Mesenchymal stem cell (in vitro differentiated cells and primary cell): Measurements from ENCODE around the gene L2HGDH.

ENCODE experiments used
- DNase-seq: peaks from one replicate; pipeline ENCODE4 v3.0.0-alpha.2; 2013
- H2AFZ ChIP-seq: one replicate; pipeline ENCODE4 v1.6.1; 2013; ENCODE audit warnings: low read depth, mild to moderate bottlenecking, control low read depth, inconsistent platforms, low read length, moderate library complexity
- H2AK5ac ChIP-seq: 2 replicates; pipeline ENCODE4 v1.6.1; 2013; ENCODE audit warnings: low read length, moderate library complexity, mild to moderate bottlenecking, inconsistent platforms; ENCODE audit not compliant: severe bottlenecking
- H2BK120ac ChIP-seq: one replicate; pipeline ENCODE4 v1.6.1; 2013; ENCODE audit warnings: low read depth, mild to moderate bottlenecking, inconsistent platforms, low read length, moderate library complexity
- H2BK12ac ChIP-seq, 2 experiments: one replicate each; pipeline ENCODE4 v1.6.1; 2013; ENCODE audit warnings: inconsistent platforms in 2 of 2, low read length in 2 of 2, mild to moderate bottlenecking in 2 of 2, moderate library complexity in 2 of 2, control low read depth in 1 of 2
- H2BK15ac ChIP-seq: one replicate; pipeline ENCODE4 v1.6.1; 2013; ENCODE audit warnings: mild to moderate bottlenecking, low read depth, inconsistent platforms; ENCODE audit not compliant: poor library complexity, severe bottlenecking
- H2BK5ac ChIP-seq: 2 replicates; pipeline ENCODE4 v1.6.1; 2013; ENCODE audit warnings: low read depth, mild to moderate bottlenecking, low read length, control low read depth, inconsistent platforms; ENCODE audit not compliant: poor library complexity, severe bottlenecking
- H3K14ac ChIP-seq, 2 experiments: one replicate each; pipeline ENCODE4 v1.6.1; 2013; ENCODE audit warnings: inconsistent platforms in 2 of 2, low read length in 2 of 2, control low read depth in 1 of 2, mild to moderate bottlenecking in 1 of 2, moderate library complexity in 1 of 2
- H3K18ac ChIP-seq, 2 experiments: one replicate each; pipeline ENCODE4 v1.6.1; 2013; ENCODE audit warnings: inconsistent platforms in 2 of 2, low read length in 2 of 2, control low read depth in 1 of 2, low read depth in 1 of 2, mild to moderate bottlenecking in 1 of 2
- H3K23ac ChIP-seq, 2 experiments: one replicate each; pipeline ENCODE4 v1.6.1; 2013; ENCODE audit warnings: inconsistent platforms in 2 of 2, low read length in 2 of 2, mild to moderate bottlenecking in 2 of 2, moderate library complexity in 2 of 2, control low read depth in 1 of 2
- H3K27ac ChIP-seq: 2 replicates; pipeline ENCODE4 v1.5.1; 2013; ENCODE audit warnings: mild to moderate bottlenecking, moderate library complexity, low read length, control low read depth, inconsistent platforms; ENCODE audit not compliant: poor library complexity, severe bottlenecking
- H3K27me3 ChIP-seq, 2 experiments: 2 replicates each; pipeline versions ENCODE4 v1.6.1 to v1.7.0; 2013; ENCODE audit warnings: low read length in 2 of 2, mild to moderate bottlenecking in 2 of 2, moderate library complexity in 2 of 2, control low read depth in 1 of 2, inconsistent platforms in 1 of 2; ENCODE audit not compliant: control insufficient read depth in 1 of 2, insufficient read depth in 1 of 2
- H3K36me3 ChIP-seq, 2 experiments: 2 replicates each; pipeline versions ENCODE4 v1.6.1 to v1.7.0; 2013; ENCODE audit warnings: low read length in 2 of 2, control low read depth in 1 of 2, inconsistent platforms in 1 of 2, low read depth in 1 of 2, mild to moderate bottlenecking in 1 of 2; ENCODE audit not compliant: insufficient read depth in 2 of 2, control insufficient read depth in 1 of 2
- H3K4ac ChIP-seq, 2 experiments: one replicate each; pipeline ENCODE4 v1.6.1; 2013; ENCODE audit warnings: inconsistent platforms in 2 of 2, low read length in 2 of 2, mild to moderate bottlenecking in 2 of 2, moderate library complexity in 2 of 2, control low read depth in 1 of 2, low read depth in 1 of 2
- H3K4me1 ChIP-seq: 2 replicates; pipeline ENCODE4 v1.6.1; 2013; ENCODE audit warnings: low read depth, low read length, control low read depth; ENCODE audit not compliant: control insufficient read depth, insufficient read depth
- H3K4me2 ChIP-seq: 2 replicates; pipeline ENCODE4 v1.6.1; 2013; ENCODE audit warnings: low read length, mild to moderate bottlenecking, inconsistent platforms; ENCODE audit not compliant: poor library complexity, severe bottlenecking
- H3K4me3 ChIP-seq, 2 experiments: 2 replicates each; pipeline versions ENCODE4 v1.5.1 to v1.7.0; 2013; ENCODE audit warnings: low read length in 2 of 2, mild to moderate bottlenecking in 2 of 2, control low read depth in 1 of 2, low read depth in 1 of 2; ENCODE audit not compliant: insufficient read depth in 1 of 2
- H3K79me1 ChIP-seq: replicated peaks from 2 replicates; pipeline ENCODE4 v1.6.1; 2013; ENCODE audit warnings: mild to moderate bottlenecking, control low read depth, low read length, inconsistent platforms; ENCODE audit not compliant: poor library complexity, severe bottlenecking
- H3K9ac ChIP-seq: 2 replicates; pipeline ENCODE4 v1.7.0; 2013; ENCODE audit warnings: mild to moderate bottlenecking, low read length, moderate library complexity
- H3K9me3 ChIP-seq: 2 replicates; pipeline ENCODE4 v1.7.0; 2013; ENCODE audit warnings: mild to moderate bottlenecking, low read length; ENCODE audit not compliant: control insufficient read depth
- H4K8ac ChIP-seq: one replicate; pipeline ENCODE4 v1.6.1; 2013; ENCODE audit warnings: inconsistent platforms, mild to moderate bottlenecking, low read length, moderate library complexity
- H4K91ac ChIP-seq: one replicate; pipeline ENCODE4 v1.6.1; 2013; ENCODE audit warnings: mild to moderate bottlenecking, low read length, inconsistent platforms
- WGBS: methylation state at CpG from one replicate; pipeline ENCODE4 v1.1.7; 2013; ENCODE audit warnings: mixed read lengths; 5-methylcytosine and 5-hydroxymethylcytosine counted together

Gene L2HGDH

DNA sequence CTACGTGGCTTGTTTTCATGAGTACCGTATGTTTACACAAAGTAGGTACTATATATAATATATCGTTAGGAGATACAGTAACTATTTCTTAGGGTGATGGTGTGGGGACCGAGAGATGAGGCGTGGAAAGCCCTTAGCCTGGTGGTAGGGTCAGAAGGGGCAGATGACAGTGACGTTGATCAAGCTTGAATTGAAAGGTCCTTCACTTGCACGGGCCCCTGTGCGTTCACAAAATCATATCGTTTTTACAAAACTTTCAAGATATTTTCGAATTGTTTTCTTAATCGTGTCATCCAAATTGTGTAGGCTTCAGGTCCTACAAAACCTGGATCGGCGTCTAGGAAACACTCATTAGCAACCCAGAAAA is 79.8 kb downstream of the L2HGDH start:
- H3K4me3 ChIP-seq = peak overlapping the region; percentile 83 to 84
- WGBS = 56% methylated on average over 10 of the region's 13 CpGs
- H3K79me1 ChIP-seq = no peaks in the 10 kb centered on the region
- H2AFZ ChIP-seq = peak overlapping the region; percentile 29
- H2AK5ac ChIP-seq = no peak overlapping the region
- no peaks in the 10 kb centered on the region for H3K27me3 ChIP-seq
- no peak overlapping the region for H2BK12ac ChIP-seq
- H3K9me3 ChIP-seq = no peaks in the 10 kb centered on the region
- H3K23ac ChIP-seq = no peak overlapping the region
- peak overlapping the region; percentile 85 for H4K91ac ChIP-seq
- H2BK15ac ChIP-seq = peak overlapping the region; percentile 77
- H4K8ac ChIP-seq = peak overlapping the region; percentile 97
- peak overlapping the region; percentile 95 for H3K9ac ChIP-seq
- no peak for DNase-seq
- peak overlapping the region; percentile 92 for H3K27ac ChIP-seq
- peaks cover 0 to 4% of the 10 kb centered on the region in 2 experiments for H3K36me3 ChIP-seq
- peak overlapping the region; percentile 73 for H3K4me2 ChIP-seq
- H3K4ac ChIP-seq = peak overlapping the region in 1 of 2 experiments; percentile 60
- H3K18ac ChIP-seq = peak overlapping the region; percentile 81 to 87
- H3K14ac ChIP-seq = peak overlapping the region in 1 of 2 experiments; percentile 35
- H2BK120ac ChIP-seq = no peak overlapping the region
- H3K4me1 ChIP-seq = peaks cover 3% of the 10 kb centered on the region
- H2BK5ac ChIP-seq = peak overlapping the region; percentile 96

DNA sequence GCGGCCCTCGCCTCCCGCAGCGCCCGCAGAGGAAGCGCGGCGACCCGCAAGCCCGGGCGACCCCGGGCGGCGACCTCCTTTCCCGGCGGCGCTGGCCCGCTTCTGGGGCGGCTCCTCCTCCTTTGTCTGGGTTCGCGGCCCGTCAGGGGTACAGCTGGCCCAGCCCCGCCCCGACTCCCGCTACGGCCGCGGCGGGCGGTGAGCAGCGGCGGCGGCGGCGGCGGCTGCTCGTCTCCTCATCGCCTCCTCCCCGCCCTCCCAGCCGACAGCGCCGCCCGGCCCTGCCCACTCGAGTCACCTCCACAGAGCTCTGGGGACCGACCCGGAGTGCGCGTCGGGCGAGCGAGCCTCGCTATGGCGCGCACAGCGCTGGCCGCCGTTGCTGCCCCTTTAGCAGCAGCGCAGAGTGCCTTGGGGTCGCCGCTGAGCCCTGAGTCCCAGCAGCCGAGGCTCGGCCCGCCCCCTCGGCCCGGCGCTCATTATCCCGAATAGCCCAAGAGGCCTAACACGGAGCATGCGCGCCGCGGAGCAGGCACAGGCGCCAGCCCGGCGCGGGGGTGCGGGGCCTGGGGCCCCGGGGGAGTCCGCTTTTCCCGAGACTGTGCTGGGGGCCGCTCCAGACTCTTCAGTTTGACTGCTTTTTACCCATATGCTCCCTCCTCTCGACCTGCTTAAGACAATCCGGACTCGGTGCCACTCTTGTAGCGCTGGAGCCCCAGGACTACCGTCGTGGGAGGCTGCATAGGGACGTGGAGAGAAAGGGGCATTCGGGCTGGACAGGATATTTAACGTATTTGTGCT is 80.4 kb downstream of the L2HGDH start, which contains the start of gene SOS2:
Gene SOS2 (minus strand): TSS at position 104 of the 801 bp plus-strand sequence. CDS start 295 bp downstream, outside the sequence.
- peak within 1 kb of the TSS in 1 of 2 experiments; percentile 83 for H2BK12ac ChIP-seq
- no peak within 1 kb of the TSS for H2AK5ac ChIP-seq
- DNase-seq = peak; percentile 90
- peak within 1 kb of the TSS in 1 of 2 experiments; percentile 14 for H3K23ac ChIP-seq
- H2BK120ac ChIP-seq = peak within 1 kb of the TSS; percentile 96
- peak within 1 kb of the TSS; percentile 83 to 84 for H3K4me3 ChIP-seq
- peaks cover 3% of the 10 kb centered on the region for H3K4me1 ChIP-seq
- H2BK5ac ChIP-seq = peak within 1 kb of the TSS; percentile 96
- peaks cover 0 to 4% of the 10 kb centered on the region in 2 experiments for H3K36me3 ChIP-seq
- H4K8ac ChIP-seq = peak within 1 kb of the TSS; percentile 97
- H3K4me2 ChIP-seq = peak within 1 kb of the TSS; percentile 82
- H2AFZ ChIP-seq = peak within 1 kb of the TSS; percentile 95
- H2BK15ac ChIP-seq = peak within 1 kb of the TSS; percentile 89
- peak within 1 kb of the TSS; percentile 92 for H3K27ac ChIP-seq
- H3K9ac ChIP-seq = peak within 1 kb of the TSS; percentile 95
- no peaks in the 10 kb centered on the region for H3K79me1 ChIP-seq
- 1% methylated on average over 70 of the region's 90 CpGs for WGBS
- H4K91ac ChIP-seq = peak within 1 kb of the TSS; percentile 94
- peak within 1 kb of the TSS in 1 of 2 experiments; percentile 59 for H3K14ac ChIP-seq
- H3K27me3 ChIP-seq = no peaks in the 10 kb centered on the region
- H3K9me3 ChIP-seq = no peaks in the 10 kb centered on the region
- H3K4ac ChIP-seq = peak within 1 kb of the TSS; percentile 96 to 97
- peak within 1 kb of the TSS; percentile 87 to 99 for H3K18ac ChIP-seq

DNA sequence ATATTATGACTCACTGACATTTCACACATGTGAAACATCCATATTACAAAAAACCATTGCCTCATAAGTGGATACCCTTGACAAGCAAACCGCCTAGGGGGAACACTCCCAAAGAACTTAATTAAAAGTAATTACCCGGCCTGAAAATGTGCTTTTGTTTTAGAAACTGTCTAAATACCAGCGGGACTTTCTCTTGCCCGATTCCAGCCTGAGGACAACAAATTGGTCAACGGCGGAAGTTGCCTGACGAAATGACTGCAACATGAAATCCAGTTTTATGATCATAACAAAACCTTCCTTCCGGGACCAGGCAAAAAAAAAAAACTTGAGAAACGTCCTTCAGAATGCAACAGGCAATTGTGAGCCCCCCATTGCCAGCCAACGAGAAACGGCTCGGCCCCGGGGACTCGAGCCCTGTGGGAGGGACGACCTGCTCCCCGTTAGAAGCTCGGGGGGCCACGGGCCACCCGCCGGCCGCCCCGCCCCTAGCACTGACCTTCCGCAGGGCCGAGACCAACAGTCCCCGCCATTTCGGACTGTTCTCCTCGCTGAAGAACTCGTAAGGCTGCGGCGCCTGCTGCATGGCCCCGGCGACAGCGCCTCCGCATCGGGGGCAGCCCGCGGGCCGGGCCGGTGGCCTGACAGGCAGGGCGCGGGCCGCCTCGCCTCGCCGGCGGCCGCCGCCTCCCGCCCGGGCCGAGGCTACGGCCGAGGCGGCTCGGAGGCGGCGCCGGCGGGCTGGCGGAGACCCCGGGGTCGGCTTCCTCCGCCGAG is 81.1 kb downstream of the L2HGDH start:
- H2AK5ac ChIP-seq = no peak overlapping the region
- peak overlapping the region; percentile 96 for H2BK120ac ChIP-seq
- peak overlapping the region; percentile 95 for H4K8ac ChIP-seq
- no peaks in the 10 kb centered on the region for H3K79me1 ChIP-seq
- peak; percentile 80 for DNase-seq
- no peaks in the 10 kb centered on the region for H3K9me3 ChIP-seq
- peak overlapping the region; percentile 82 for H3K4me2 ChIP-seq
- peak overlapping the region; percentile 83 to 84 for H3K4me3 ChIP-seq
- peak overlapping the region; percentile 94 for H4K91ac ChIP-seq
- peak overlapping the region; percentile 89 for H2BK15ac ChIP-seq
- peak overlapping the region; percentile 92 to 97 for H3K4ac ChIP-seq
- H2AFZ ChIP-seq = peak overlapping the region; percentile 86
- peak overlapping the region; percentile 90 for H2BK5ac ChIP-seq
- H3K36me3 ChIP-seq = peaks cover 0 to 4% of the 10 kb centered on the region in 2 experiments
- peak overlapping the region in 1 of 2 experiments; percentile 59 for H3K14ac ChIP-seq
- no peak overlapping the region for H2BK12ac ChIP-seq
- peaks cover 5% of the 10 kb centered on the region for H3K4me1 ChIP-seq
- H3K18ac ChIP-seq = peak overlapping the region; percentile 85 to 99
- H3K27me3 ChIP-seq = no peaks in the 10 kb centered on the region
- H3K23ac ChIP-seq = no peak overlapping the region
- peak overlapping the region; percentile 56 for H3K27ac ChIP-seq
- WGBS = under 1% methylated on average over 53 of the region's 64 CpGs
- peak overlapping the region; percentile 92 for H3K9ac ChIP-seq

- no peak for DNase-seq
- WGBS = 33% methylated on average over 4 of the region's 6 CpGs
- H4K8ac ChIP-seq = no peak overlapping the region
- no peak overlapping the region for H2BK5ac ChIP-seq
- H3K27me3 ChIP-seq = no peaks in the 10 kb centered on the region
- no peak overlapping the region for H2BK12ac ChIP-seq
- H3K36me3 ChIP-seq = peaks cover 0 to 4% of the 10 kb centered on the region in 2 experiments
- no peaks in the 10 kb centered on the region for H3K79me1 ChIP-seq
- H2BK15ac ChIP-seq = no peak overlapping the region
- H3K9me3 ChIP-seq = no peaks in the 10 kb centered on the region
- H3K4me1 ChIP-seq = peaks cover 5% of the 10 kb centered on the region
- no peak overlapping the region for H3K18ac ChIP-seq
- no peak overlapping the region for H2AFZ ChIP-seq
- no peak overlapping the region for H3K4ac ChIP-seq
- H3K27ac ChIP-seq = no peak overlapping the region
- no peak overlapping the region for H4K91ac ChIP-seq
- H2AK5ac ChIP-seq = no peak overlapping the region
- no peak overlapping the region for H3K14ac ChIP-seq
- H3K4me3 ChIP-seq = peak overlapping the region in 1 of 2 experiments; percentile 84
- H3K4me2 ChIP-seq = peak overlapping the region; percentile 82
- H3K23ac ChIP-seq = no peak overlapping the region
- H3K9ac ChIP-seq = peak overlapping the region; percentile 92
- H2BK120ac ChIP-seq = no peak overlapping the region
These were observed 81.7 kb downstream of the L2HGDH start for GRCh38 chr14:50230401-50230700.
